ENCODE measurements around the gene SAPCD1. TPM values are rescaled to one million over a fixed set of nuclear protein-coding genes. Genes with fewer than 3 reads are reported as not detected.

SAPCD1 gene
- total and polyA plus RNA-seq, 2 donors (not counting 3 experiments of a cell fraction or from before 2014, with no cell fraction given) = 1.6 to 11.7 TPM

DNA sequence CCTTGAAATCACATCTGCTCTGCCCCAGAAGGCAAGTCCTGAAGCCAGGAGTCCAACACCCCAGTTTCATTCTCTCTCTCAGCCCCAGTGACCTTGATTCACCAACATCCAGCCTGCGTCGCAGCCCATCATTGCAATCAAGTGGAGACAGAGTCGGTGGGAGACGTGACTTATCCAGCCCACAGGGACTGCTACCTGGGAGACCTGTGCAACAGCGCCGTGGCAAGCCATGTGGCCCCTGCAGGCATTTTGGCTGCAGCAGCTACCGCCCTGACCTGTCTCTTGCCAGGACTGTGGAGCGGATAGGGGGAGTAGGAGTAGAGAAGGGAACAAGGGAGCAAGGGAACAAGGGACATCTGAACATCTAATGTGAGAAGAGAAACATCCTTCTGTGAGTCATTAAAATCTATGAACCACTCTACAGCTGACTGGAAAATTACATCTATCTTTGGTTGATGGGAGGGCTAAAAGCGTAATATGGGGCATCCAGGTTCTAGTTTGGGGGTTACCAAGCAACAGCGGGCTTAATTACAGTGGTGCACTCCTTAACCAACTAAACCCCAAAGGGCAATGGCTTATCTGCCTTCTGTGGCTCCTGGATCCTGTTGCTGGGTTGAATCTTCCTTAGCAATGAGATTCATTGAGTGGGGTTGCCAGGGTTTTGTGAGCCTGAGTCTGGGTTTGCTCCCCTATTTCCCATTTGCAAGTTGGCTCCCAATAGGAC, 44.8 kb upstream of the SAPCD1 start:
- no peak overlapping the region for H3K27ac ChIP-seq (ENCODE audit: insufficient read depth, low read depth, low read length)
- peaks cover 0 to 2% of the 10 kb centered on the region in 2 experiments for H3K27me3 ChIP-seq (ENCODE audit: control insufficient read depth in 2 of 2, insufficient read depth in 2 of 2, low read length in 2 of 2)
- no peaks in the 10 kb centered on the region for H3K9me3 ChIP-seq (replicated peaks; ENCODE audit: control insufficient read depth, insufficient read depth, low read length)
- H3K4me1 ChIP-seq (ENCODE audit: control insufficient read depth, extremely low read depth, insufficient read depth, low read length) = no peaks in the 10 kb centered on the region
- no peaks in the 10 kb centered on the region for H4K20me1 ChIP-seq (replicated peaks; ENCODE audit: control insufficient read depth, extremely low read depth, insufficient read depth, low read length)
- dilution Hi-C loops (cut with MboI; ENCODE audit: extremely low pct_ligation_motif_present, low sequenced_read_pairs) = no loop called here
- no peaks in the 10 kb centered on the region for H3K79me2 ChIP-seq (ENCODE audit: control insufficient read depth, insufficient read depth, low read length)
- H3K4me2 ChIP-seq (ENCODE audit: insufficient read depth, low read length) = no peak overlapping the region
- no TSS peak for BruUV-seq (replicated peaks)
- H3K9me1 ChIP-seq (replicated peaks; ENCODE audit: control insufficient read depth, extremely low read depth, insufficient read depth, low read length) = no peaks in the 10 kb centered on the region
- no peak for DNase-seq (ENCODE audit: low read depth, low spot score)
- no peak overlapping the region for H2AFZ ChIP-seq (ENCODE audit: low read depth, low read length)
- no peak for FAIRE-seq
- intact Hi-C loops (cut with micrococcal nuclease) = no loop called here
- TF ChIP-seq FOS (IDR thresholded peaks at IDR 0.05; ENCODE audit: borderline replicate concordance, insufficient read depth, low read length) = no peak
- TF ChIP-seq POLR2AphosphoS5 (IDR thresholded peaks at IDR 0.05; ENCODE audit: insufficient read depth, low read depth, low read length) = no peak
- no peak for TF ChIP-seq POLR2A (IDR thresholded peaks at IDR 0.05; ENCODE audit: low read depth, low read length)
- TF ChIP-seq GATA2 (IDR thresholded peaks at IDR 0.05; ENCODE audit: insufficient read depth, insufficient read length, low read depth, low read length) = no peak
- no peak for TF ChIP-seq JUN (IDR thresholded peaks at IDR 0.05; ENCODE audit: borderline replicate concordance, insufficient read depth, insufficient read length, low read depth)
- H3K4me3 ChIP-seq (replicated peaks in 1 of 3; ENCODE audit: insufficient read depth in 1 of 3, low read depth in 1 of 3, low read length in 3 of 3) = no peak overlapping the region
- no peak overlapping the region for H3K9ac ChIP-seq (replicated peaks; ENCODE audit: extremely low read depth, insufficient read depth, low read length)
- ChIA-PET POLR2A (no interaction called here), CTCF (no interaction called here)
- H3K36me3 ChIP-seq (ENCODE audit: control insufficient read depth in 2 of 2, extremely low read depth in 1 of 2, insufficient read depth in 2 of 2, low read length in 2 of 2) = no peaks in the 10 kb centered on the region

DNA sequence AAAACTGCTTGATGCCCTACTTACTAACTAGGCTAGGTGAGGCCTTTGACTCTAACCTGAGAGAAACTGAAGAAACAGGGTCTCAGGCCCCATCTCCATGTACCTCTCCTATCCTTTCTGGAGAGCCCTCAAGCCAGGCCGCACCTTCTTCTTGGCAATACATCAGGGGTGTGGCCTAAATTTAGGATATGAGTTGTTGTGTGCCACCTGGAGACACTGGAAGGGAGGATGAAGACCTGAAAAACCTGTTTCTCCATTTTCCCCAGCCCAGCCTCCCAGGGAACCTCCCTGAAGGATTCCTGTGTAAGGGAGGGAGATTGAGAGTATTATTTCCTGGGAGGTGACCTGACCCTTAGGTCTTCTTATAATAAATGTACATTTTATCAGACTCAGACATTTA, 44.2 kb upstream of the SAPCD1 start:
- TF ChIP-seq MYC (IDR thresholded peaks at IDR 0.05; ENCODE audit: low read depth, low read length) (no peak), EZH2 (IDR thresholded peaks at IDR 0.05; ENCODE audit: borderline replicate concordance, low read depth, low read length, severe bottlenecking) (no peak), JUN (IDR thresholded peaks at IDR 0.05; ENCODE audit: borderline replicate concordance, insufficient read depth, insufficient read length, low read depth) (no peak), GATA2 (IDR thresholded peaks at IDR 0.05; ENCODE audit: insufficient read depth, insufficient read length, low read depth, low read length) (no peak), POLR2A (IDR thresholded peaks at IDR 0.05; ENCODE audit: low read depth, low read length) (no peak), FOS (IDR thresholded peaks at IDR 0.05; ENCODE audit: borderline replicate concordance, insufficient read depth, low read length) (no peak), POLR2AphosphoS5 (IDR thresholded peaks at IDR 0.05; ENCODE audit: insufficient read depth, low read depth, low read length) (no peak)
- TF ChIP-seq, protein P1, sequence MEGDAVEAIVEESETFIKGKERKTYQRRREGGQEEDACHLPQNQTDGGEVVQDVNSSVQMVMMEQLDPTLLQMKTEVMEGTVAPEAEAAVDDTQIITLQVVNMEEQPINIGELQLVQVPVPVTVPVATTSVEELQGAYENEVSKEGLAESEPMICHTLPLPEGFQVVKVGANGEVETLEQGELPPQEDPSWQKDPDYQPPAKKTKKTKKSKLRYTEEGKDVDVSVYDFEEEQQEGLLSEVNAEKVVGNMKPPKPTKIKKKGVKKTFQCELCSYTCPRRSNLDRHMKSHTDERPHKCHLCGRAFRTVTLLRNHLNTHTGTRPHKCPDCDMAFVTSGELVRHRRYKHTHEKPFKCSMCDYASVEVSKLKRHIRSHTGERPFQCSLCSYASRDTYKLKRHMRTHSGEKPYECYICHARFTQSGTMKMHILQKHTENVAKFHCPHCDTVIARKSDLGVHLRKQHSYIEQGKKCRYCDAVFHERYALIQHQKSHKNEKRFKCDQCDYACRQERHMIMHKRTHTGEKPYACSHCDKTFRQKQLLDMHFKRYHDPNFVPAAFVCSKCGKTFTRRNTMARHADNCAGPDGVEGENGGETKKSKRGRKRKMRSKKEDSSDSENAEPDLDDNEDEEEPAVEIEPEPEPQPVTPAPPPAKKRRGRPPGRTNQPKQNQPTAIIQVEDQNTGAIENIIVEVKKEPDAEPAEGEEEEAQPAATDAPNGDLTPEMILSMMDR (IDR thresholded peaks at IDR 0.05; ENCODE audit: extremely low read depth in 1 of 2, insufficient read depth in 1 of 2, low read depth in 1 of 2, low read length in 2 of 2) = no peak
- TF ChIP-seq, protein P2, sequence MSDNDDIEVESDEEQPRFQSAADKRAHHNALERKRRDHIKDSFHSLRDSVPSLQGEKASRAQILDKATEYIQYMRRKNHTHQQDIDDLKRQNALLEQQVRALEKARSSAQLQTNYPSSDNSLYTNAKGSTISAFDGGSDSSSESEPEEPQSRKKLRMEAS (IDR thresholded peaks at IDR 0.05; ENCODE audit: insufficient read depth, insufficient read length) = no peak
- no peaks in the 10 kb centered on the region for H3K9me3 ChIP-seq (replicated peaks; ENCODE audit: control insufficient read depth, insufficient read depth, low read length)
- H3K27ac ChIP-seq (ENCODE audit: insufficient read depth, low read depth, low read length) = no peak overlapping the region
- CTCF ChIA-PET = no interaction called here
- H3K4me2 ChIP-seq (ENCODE audit: insufficient read depth, low read length) = no peak overlapping the region
- no peaks in the 10 kb centered on the region for H3K9me1 ChIP-seq (replicated peaks; ENCODE audit: control insufficient read depth, extremely low read depth, insufficient read depth, low read length)
- H3K4me3 ChIP-seq (replicated peaks in 1 of 3; ENCODE audit: insufficient read depth in 1 of 3, low read depth in 1 of 3, low read length in 3 of 3) = no peak overlapping the region
- intact Hi-C loops (cut with micrococcal nuclease) = no loop called here
- peaks cover 0 to 2% of the 10 kb centered on the region in 2 experiments for H3K27me3 ChIP-seq (ENCODE audit: control insufficient read depth in 2 of 2, insufficient read depth in 2 of 2, low read length in 2 of 2)
- H4K20me1 ChIP-seq (replicated peaks; ENCODE audit: control insufficient read depth, extremely low read depth, insufficient read depth, low read length) = no peaks in the 10 kb centered on the region
- no peak for DNase-seq (ENCODE audit: low read depth, low spot score)
- FAIRE-seq = no peak
- no peak overlapping the region for H2AFZ ChIP-seq (ENCODE audit: low read depth, low read length)
- no peak overlapping the region for H3K9ac ChIP-seq (replicated peaks; ENCODE audit: extremely low read depth, insufficient read depth, low read length)
- dilution Hi-C loops (cut with MboI; ENCODE audit: extremely low pct_ligation_motif_present, low sequenced_read_pairs) = no loop called here
- H3K36me3 ChIP-seq (ENCODE audit: control insufficient read depth in 2 of 2, extremely low read depth in 1 of 2, insufficient read depth in 2 of 2, low read length in 2 of 2) = no peaks in the 10 kb centered on the region
- H3K4me1 ChIP-seq (ENCODE audit: control insufficient read depth, extremely low read depth, insufficient read depth, low read length) = no peaks in the 10 kb centered on the region
- POLR2A ChIA-PET = no interaction called here
- H3K79me2 ChIP-seq (ENCODE audit: control insufficient read depth, insufficient read depth, low read length) = no peaks in the 10 kb centered on the region
- no TSS peak for BruUV-seq (replicated peaks)

All from endothelial cell of umbilical vein (primary cell).